ENCODE measurements around the gene NELFE.

- TF ChIP-seq CTCF (conservative IDR thresholded peaks at IDR 0.05; ENCODE audit: low read length) (no peak), EZH2phosphoT487 (IDR thresholded peaks at IDR 0.05; ENCODE audit: borderline replicate concordance, low read depth, low read length) (no peak)
Observed at GRCh38 chr6:31952890-31953289, 5.9 kb downstream of the NELFE start.
